HCT116 (cell line): Measurements from ENCODE around the gene KCNJ14.

ENCODE experiments used
- CEBPB ChIP-seq: IDR thresholded peaks from 2 replicates; pipeline ENCODE4 v1.6.1; 2012; ENCODE audit warnings: low read depth
- EZH2phosphoT487 ChIP-seq: fragments of 200-600 bp; IDR thresholded peaks from 2 replicates; pipeline ENCODE4 v1.6.1; 2018; ENCODE audit warnings: antibody characterized with exemption, borderline replicate concordance
- JUND ChIP-seq: IDR thresholded peaks from 2 replicates; pipeline ENCODE4 v1.6.1; 2012
- POLR2A ChIP-seq: IDR thresholded peaks from 2 replicates; pipeline ENCODE4 v1.7.0; 2011; ENCODE audit warnings: borderline replicate concordance; ENCODE audit not compliant: insufficient read depth, insufficient read length; ENCODE audit errors: extremely low read depth
- POLR2AphosphoS5 ChIP-seq: IDR thresholded peaks from 2 replicates; pipeline ENCODE4 v1.6.1; 2011; ENCODE audit warnings: mild to moderate bottlenecking, low read depth, low read length, moderate library complexity
- RAD21 ChIP-seq: IDR thresholded peaks from 2 replicates; pipeline ENCODE4 v1.6.1; 2012; ENCODE audit warnings: low read depth, mild to moderate bottlenecking
- SIN3A ChIP-seq: IDR thresholded peaks from 2 replicates; pipeline ENCODE4 v1.6.1; 2012; ENCODE audit warnings: low read depth
- SP1 ChIP-seq: IDR thresholded peaks from 2 replicates; pipeline ENCODE4 v1.6.1; 2012; ENCODE audit warnings: low read depth
- SRF ChIP-seq: IDR thresholded peaks from 2 replicates; pipeline ENCODE4 v1.6.1; 2012; ENCODE audit warnings: low read depth
- ZNF274 ChIP-seq: fragments of 200-500 bp; sonication (Bioruptor generic); IDR thresholded peaks from 2 replicates; pipeline ENCODE4 v1.6.1; 2014; ENCODE audit warnings: mild to moderate bottlenecking, low read depth, low read length, inconsistent platforms
- TF ChIP-seq, protein P1 (sequence below): IDR thresholded peaks from 2 replicates; pipeline ENCODE4 v1.6.1; 2012
- TF ChIP-seq, protein P2 (sequence below), 3 experiments: fragments of 200-600 bp in 1 of 3; sonication (generic) in 1 of 3; IDR thresholded peaks in 2 of 3; conservative IDR thresholded peaks in 1 of 3; 2 replicates each; pipeline ENCODE4 v1.5.1; 2012 to 2017; ENCODE audit warnings: low read depth in 2 of 3, low read length in 2 of 3, antibody characterized with exemption in 1 of 3, borderline replicate concordance in 1 of 3, control low read depth in 1 of 3, mild to moderate bottlenecking in 1 of 3, mixed read lengths in 1 of 3, mixed run types in 1 of 3, moderate library complexity in 1 of 3; ENCODE audit not compliant: insufficient read depth in 1 of 3
- TF ChIP-seq, protein P3 (sequence below): IDR thresholded peaks from 2 replicates; pipeline ENCODE4 v1.6.1; 2012; ENCODE audit warnings: low read depth

DNA sequence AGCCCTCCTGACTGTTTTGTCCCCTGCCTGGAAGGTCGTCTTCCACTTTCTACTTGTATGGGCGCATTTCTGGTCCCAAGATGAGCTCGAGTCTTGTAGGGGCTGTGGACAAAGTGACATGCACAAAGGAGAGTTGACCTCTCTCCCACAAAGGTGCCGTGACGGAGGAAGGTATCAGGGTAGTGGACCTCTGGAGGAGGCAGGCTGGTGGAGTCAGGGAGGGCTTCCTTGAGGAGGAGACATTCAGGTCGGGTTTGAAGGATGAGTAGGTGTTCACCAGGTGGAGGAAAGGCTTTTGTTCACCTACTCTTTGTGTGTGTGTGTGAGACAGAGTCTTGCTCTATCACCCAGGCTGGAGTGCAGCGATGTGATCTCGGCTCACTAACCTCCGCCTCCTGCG, 15.5 kb downstream of the KCNJ14 start:
- TF ChIP-seq, protein P1, sequence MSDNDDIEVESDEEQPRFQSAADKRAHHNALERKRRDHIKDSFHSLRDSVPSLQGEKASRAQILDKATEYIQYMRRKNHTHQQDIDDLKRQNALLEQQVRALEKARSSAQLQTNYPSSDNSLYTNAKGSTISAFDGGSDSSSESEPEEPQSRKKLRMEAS, result no peak
- no peak for TF ChIP-seq CEBPB
- no peak for TF ChIP-seq ZNF274
- TF ChIP-seq, protein P2, sequence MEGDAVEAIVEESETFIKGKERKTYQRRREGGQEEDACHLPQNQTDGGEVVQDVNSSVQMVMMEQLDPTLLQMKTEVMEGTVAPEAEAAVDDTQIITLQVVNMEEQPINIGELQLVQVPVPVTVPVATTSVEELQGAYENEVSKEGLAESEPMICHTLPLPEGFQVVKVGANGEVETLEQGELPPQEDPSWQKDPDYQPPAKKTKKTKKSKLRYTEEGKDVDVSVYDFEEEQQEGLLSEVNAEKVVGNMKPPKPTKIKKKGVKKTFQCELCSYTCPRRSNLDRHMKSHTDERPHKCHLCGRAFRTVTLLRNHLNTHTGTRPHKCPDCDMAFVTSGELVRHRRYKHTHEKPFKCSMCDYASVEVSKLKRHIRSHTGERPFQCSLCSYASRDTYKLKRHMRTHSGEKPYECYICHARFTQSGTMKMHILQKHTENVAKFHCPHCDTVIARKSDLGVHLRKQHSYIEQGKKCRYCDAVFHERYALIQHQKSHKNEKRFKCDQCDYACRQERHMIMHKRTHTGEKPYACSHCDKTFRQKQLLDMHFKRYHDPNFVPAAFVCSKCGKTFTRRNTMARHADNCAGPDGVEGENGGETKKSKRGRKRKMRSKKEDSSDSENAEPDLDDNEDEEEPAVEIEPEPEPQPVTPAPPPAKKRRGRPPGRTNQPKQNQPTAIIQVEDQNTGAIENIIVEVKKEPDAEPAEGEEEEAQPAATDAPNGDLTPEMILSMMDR (IDR thresholded peaks at IDR 0.05 in 2 of 3, conservative IDR thresholded peaks at IDR 0.05 in 1 of 3; ENCODE audit: borderline replicate concordance in 1 of 3, insufficient read depth in 1 of 3, low read depth in 2 of 3, low read length in 2 of 3), result no peak
- no peak for TF ChIP-seq SIN3A
- TF ChIP-seq POLR2A, result no peak
- TF ChIP-seq POLR2AphosphoS5, result no peak
- TF ChIP-seq JUND, result no peak
- no peak for TF ChIP-seq SRF
- no peak for TF ChIP-seq RAD21
- TF ChIP-seq SP1, result no peak
- TF ChIP-seq, protein P3, sequence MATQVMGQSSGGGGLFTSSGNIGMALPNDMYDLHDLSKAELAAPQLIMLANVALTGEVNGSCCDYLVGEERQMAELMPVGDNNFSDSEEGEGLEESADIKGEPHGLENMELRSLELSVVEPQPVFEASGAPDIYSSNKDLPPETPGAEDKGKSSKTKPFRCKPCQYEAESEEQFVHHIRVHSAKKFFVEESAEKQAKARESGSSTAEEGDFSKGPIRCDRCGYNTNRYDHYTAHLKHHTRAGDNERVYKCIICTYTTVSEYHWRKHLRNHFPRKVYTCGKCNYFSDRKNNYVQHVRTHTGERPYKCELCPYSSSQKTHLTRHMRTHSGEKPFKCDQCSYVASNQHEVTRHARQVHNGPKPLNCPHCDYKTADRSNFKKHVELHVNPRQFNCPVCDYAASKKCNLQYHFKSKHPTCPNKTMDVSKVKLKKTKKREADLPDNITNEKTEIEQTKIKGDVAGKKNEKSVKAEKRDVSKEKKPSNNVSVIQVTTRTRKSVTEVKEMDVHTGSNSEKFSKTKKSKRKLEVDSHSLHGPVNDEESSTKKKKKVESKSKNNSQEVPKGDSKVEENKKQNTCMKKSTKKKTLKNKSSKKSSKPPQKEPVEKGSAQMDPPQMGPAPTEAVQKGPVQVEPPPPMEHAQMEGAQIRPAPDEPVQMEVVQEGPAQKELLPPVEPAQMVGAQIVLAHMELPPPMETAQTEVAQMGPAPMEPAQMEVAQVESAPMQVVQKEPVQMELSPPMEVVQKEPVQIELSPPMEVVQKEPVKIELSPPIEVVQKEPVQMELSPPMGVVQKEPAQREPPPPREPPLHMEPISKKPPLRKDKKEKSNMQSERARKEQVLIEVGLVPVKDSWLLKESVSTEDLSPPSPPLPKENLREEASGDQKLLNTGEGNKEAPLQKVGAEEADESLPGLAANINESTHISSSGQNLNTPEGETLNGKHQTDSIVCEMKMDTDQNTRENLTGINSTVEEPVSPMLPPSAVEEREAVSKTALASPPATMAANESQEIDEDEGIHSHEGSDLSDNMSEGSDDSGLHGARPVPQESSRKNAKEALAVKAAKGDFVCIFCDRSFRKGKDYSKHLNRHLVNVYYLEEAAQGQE, result no peak
- no peak for TF ChIP-seq EZH2phosphoT487
